ENCODE results near the gene AP1B1.

- TF ChIP-seq NFE2L2 (IDR thresholded peaks at IDR 0.05; ENCODE audit: low read depth, low read length) (no peak), USF2 (IDR thresholded peaks at IDR 0.05; ENCODE audit: low read depth, low read length) (no peak), CTCF (conservative IDR thresholded peaks at IDR 0.05; ENCODE audit: low read depth, low read length) (no peak), MAFK (IDR thresholded peaks at IDR 0.05; ENCODE audit: low read depth, low read length) (no peak)
Observed at GRCh38 chr22:29323641-29324040, 64.7 kb downstream of the AP1B1 start.

All from IMR-90 (cell line).